HG03108 (cell line): ENCODE results near the gene TMX2.
A peak's percentile ranks its signal among the peaks of the same experiment; 100 is the strongest.
"Not testable (repeated sequence)": the region's sequence is repeated elsewhere in the genome, so short reads cannot be mapped to it uniquely, and the experiment has no call there.

ENCODE experiments used
- ATAC-seq: cut with Tn5 transposase; IDR thresholded peaks from one replicate; pipeline ENCODE4 v1.9.1; 2021; ENCODE audit warnings: moderate library complexity; ENCODE audit not compliant: unreplicated experiment

TMX2 gene, protein sequence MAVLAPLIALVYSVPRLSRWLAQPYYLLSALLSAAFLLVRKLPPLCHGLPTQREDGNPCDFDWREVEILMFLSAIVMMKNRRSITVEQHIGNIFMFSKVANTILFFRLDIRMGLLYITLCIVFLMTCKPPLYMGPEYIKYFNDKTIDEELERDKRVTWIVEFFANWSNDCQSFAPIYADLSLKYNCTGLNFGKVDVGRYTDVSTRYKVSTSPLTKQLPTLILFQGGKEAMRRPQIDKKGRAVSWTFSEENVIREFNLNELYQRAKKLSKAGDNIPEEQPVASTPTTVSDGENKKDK

DNA sequence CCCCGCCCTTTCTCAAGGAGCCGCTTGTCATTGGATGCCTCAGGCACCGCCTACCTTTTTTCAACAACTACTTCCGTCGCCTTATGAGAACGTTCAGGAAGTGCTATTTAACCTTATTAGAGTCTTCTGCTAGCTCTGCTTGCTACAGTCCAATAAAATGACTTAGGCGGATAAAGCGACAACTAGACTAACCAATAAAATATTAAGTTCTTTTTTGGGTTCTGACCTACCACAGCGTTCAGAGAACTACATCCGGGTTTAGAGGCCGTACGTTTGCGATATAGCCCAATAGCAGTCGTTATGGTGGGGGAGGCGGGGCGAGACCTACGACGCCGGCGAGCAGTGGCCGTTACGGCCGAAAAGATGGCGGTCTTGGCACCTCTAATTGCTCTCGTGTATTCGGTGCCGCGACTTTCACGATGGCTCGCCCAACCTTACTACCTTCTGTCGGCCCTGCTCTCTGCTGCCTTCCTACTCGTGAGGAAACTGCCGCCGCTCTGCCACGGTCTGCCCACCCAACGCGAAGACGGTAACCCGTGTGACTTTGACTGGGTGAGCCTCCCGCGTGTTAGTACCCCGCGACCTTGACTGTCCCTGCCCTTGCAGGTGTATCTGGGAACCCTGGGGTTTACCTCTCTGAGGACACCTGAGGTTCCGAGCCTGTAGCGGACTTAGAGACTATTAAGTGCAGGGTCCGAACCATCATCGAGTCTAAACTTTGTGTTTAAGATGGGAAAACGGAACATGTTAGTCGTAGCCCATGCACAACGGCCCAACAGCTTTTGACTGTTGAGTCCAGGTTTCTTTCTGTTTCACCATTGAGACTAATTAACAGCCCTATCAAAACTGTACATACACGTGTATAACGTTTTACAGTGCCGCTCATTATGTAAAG, at the start of gene TMX2:
TMX2 (plus strand) TSS at position 338 of the 895 bp plus-strand sequence; CDS start at position 364, 26 bp downstream.
- ATAC-seq = peak; percentile 96

DNA sequence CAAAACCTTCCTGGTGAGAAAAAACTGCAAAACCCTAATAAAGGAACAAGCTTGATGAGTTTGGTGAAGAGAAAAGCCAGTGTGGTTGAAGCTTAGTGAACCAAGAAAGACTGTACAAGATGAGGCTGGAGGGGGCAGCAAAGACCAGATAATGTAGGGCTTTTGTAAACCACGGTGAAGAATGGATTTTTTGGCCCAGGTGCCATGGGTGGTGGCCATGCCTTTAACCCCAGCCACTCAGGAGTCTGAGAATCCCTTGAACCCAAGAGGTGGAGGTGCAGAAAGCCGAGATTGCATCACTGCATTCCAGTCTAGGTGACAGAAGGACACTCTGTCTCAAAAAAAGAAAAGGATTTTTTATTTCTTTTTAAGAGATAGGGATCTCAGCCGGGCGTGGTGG, 49.5 kb upstream of the TMX2 start:
- no peak for ATAC-seq

- ATAC-seq = no peak
These were observed 48.4 kb upstream of the TMX2 start for GRCh38 chr11:57663975-57664374.

DNA sequence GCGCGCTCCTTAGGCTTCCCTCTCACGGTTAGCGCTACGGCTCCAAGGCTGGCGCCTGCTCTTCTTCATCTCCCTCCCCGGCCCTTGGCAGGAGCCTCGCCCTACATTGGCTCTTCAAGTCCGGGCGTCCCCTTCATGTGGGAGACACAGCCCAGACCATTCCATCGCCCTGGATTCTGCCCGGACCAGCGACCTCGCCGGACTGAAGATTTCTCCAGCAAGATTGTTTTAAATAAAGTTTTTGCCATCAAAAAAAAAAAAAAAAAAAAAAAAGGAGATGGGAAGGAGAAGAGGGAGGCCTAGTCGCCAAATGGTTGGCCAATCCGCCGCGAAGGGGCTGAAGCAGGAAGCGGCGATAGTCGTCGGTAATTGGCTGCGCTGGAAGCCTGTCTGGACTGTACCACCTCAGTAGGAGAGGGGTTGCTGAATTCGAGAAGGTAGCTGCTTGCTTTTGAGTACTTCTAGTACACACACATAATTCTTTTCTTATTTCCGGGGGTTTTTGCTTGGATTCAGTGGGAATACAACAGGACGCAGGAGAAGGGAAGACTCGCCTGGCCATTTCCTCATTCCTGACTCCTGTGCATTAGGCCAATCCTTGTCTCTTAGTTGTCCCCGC, 45.2 kb upstream of the TMX2 start:
- peak; percentile 62 for ATAC-seq

DNA sequence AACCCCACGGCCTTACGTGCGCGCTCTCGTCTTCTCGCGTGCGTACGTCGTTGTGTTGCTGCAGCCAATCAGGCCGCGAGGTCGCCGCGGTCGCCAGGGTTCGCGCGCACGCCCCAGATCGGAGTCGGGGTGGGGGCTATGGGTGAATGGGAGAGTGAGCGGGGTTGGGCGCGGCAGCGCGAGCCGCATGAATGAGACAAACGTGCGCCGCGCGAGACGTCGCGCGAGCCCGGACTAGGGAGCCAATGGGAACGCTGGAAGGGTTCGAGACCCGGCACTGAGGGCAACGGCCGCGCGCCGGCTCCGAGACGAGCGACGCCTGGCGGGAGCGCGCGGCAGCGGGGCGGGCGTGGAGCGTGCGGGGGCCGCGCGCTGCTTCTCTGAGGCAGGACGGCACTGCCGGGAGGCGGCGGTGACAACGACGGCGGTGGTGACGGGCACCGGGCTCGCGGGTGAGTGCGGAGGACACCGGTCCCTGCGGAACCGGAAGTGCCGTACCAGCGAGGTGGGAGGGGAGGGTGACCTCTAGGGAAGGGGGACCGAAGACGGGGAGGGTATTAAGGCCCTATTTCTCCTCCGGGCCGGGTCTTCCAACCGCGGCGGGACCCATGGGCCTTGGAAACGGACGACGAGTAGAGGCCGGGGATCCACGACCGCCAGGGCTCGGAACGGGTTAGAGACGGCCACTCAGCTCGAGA, 44.5 kb upstream of the TMX2 start, which contains the start of gene ZDHHC5:
ZDHHC5 (plus strand) TSS at position 379 of the 698 bp plus-strand sequence. CDS start 4,977 bp downstream, outside the sequence.
- ATAC-seq = peak; percentile 80

- ATAC-seq = no peak
These were observed 44.0 kb upstream of the TMX2 start for GRCh38 chr11:57668434-57668782.

- no peak for ATAC-seq
These were observed 38.1 kb upstream of the TMX2 start for GRCh38 chr11:57674251-57674650.

- no peak for ATAC-seq
These were observed 37.0 kb upstream of the TMX2 start for GRCh38 chr11:57675176-57675941.

GRCh38 chr11:57679396-57679795, 33.0 kb upstream of the TMX2 start:
- ATAC-seq = no peak

GRCh38 chr11:57680552-57680874, 31.9 kb upstream of the TMX2 start:
- no peak for ATAC-seq

- no peak for ATAC-seq
These were observed 31.2 kb upstream of the TMX2 start for GRCh38 chr11:57681168-57681567.

DNA sequence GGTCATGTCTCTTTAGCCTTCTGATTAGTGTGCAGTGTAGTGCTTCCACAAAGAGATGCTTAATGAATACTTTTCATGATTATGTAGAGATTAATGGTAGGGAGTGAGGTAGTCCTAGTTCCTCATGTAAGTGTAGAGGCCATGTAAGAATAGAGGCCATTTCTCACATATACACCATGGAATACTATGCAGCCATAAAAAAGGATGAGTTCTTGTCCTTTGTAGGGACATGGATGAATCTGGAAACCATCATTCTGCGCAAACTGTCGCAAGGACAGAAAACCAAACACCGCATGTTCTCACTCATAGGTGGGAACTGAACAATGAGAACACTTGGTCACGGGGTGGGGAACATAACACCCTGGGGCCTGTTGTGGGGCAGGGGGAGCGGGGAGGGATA, 21.9 kb upstream of the TMX2 start:
- not testable (repeated sequence) for ATAC-seq

- no peak for ATAC-seq
These were observed 13.5 kb upstream of the TMX2 start for GRCh38 chr11:57698843-57699365.

GRCh38 chr11:57699813-57700212, 12.6 kb upstream of the TMX2 start:
- no peak for ATAC-seq

DNA sequence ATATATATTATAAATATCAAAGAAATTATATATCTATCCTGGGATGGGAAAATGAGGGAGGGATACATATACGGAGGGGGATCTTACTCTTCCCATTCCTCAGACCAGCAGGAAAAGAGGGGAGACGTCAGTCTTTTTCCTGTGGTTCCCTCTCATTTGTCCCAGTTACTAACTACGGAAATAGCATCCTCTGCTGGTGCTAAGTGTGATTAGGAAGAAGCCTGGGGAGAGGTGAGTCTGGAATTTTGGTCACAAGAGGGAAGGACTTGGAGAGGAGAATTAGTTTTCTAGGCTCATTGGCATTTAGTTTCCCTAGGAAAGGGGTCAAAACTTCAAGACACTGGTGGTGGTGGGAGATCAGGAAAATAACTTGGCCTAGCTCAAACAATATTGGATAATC, 12.0 kb upstream of the TMX2 start:
- ATAC-seq = no peak

DNA sequence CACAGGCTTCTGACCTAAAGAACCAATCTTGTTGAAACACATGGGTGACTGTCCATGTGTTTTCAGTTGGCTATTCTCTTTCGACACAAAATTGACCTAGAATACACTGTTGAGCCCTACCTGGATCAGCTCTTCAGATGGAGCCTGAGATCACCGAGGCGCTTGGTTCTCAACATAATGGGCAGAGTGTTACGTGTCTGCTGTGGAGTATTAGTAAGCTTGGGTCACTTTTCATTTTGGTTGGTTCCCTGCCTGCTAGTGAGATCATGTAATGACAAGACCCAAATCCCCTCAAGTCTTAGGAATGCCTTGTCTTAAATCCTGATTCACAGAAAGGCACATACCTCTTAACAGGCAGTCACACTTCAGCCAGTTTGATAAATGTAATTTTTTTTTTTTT, 9.1 kb upstream of the TMX2 start:
- no peak for ATAC-seq

DNA sequence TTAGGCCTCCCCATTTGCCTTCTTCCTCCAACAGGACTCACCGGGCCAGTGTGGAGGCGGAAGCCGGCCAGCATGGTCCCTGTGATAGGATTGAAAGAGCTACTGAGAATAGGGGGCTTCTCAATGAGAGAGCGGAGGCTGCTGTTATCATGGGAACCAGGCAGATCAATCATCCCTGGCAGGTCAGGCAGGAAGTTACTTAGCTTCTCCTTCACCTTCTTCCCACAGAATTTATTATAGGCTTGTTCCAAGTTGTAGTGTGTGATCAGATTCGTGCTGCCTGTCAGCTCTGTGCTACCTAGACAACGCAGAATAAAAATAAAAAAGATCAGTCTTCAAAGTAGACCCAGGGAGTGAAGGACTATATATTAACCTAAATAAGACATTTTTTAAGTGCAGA, 7.5 kb upstream of the TMX2 start:
- ATAC-seq = no peak

- not testable (repeated sequence) for ATAC-seq
These were observed 7.0 kb upstream of the TMX2 start for GRCh38 chr11:57705432-57705831.

GRCh38 chr11:57709802-57710367, 2.5 kb upstream of the TMX2 start:
- ATAC-seq = no peak
